ENCODE measurements around the gene CD200R1L.
A peak's percentile ranks its signal among the peaks of the same experiment; 100 is the strongest.

CD200R1L gene

DNA sequence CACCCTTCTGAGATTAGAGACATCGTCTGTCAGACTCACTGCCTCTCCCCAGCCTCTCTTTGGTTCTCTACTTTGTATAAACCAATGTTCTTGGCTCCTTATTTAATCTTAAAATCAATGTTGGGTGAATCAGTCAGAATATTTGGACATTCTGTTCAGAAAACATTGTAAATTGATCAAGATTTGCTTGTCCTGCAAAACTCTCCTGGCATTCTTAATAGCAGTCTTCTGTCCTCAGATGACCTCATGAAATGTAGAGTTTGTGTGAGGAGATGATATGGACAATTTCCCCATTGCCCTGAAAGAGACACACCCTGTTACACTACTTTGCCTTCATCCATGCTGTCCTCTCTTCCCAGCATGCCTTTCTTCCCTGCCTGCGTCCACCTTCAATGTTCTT is 33.6 kb downstream of the CD200R1L start:
- peak overlapping the region; percentile 2 to 3 (median 3) for H3K27ac Mint-ChIP-seq
- TF ChIP-seq CTCF (IDR thresholded peaks at IDR 0.05; ENCODE audit: unreplicated experiment in 3 of 3) = no peak
- H3K36me3 Mint-ChIP-seq (ENCODE audit: low read depth) = no peaks in the 10 kb centered on the region
- no peaks in the 10 kb centered on the region for H3K27me3 Mint-ChIP-seq (ENCODE audit: low read depth)
- peaks cover 58% of the 10 kb centered on the region for H3K4me1 Mint-ChIP-seq
- no peak overlapping the region for H3K4me3 Mint-ChIP-seq
- no peaks in the 10 kb centered on the region for H3K9me3 Mint-ChIP-seq

GRCh38 chr3:112811917-112812660 is 34.6 kb downstream of the CD200R1L start:
- TF ChIP-seq CTCF (IDR thresholded peaks at IDR 0.05; ENCODE audit: unreplicated experiment in 3 of 3) = no peak
- Mint-ChIP-seq H3K4me3 (no peak overlapping the region), H3K27ac (peak overlapping the region; percentile 82 to 90 (median 85)), H3K4me1 (peaks cover 58% of the 10 kb centered on the region), H3K27me3 (ENCODE audit: low read depth) (no peaks in the 10 kb centered on the region), H3K9me3 (no peaks in the 10 kb centered on the region), H3K36me3 (ENCODE audit: low read depth) (no peaks in the 10 kb centered on the region)

- Mint-ChIP-seq H3K9me3 (no peaks in the 10 kb centered on the region), H3K4me1 (peaks cover 58% of the 10 kb centered on the region), H3K4me3 (no peak overlapping the region), H3K27ac (peak overlapping the region; percentile 82 to 90 (median 85)), H3K36me3 (ENCODE audit: low read depth) (no peaks in the 10 kb centered on the region), H3K27me3 (ENCODE audit: low read depth) (no peaks in the 10 kb centered on the region)
- TF ChIP-seq CTCF (IDR thresholded peaks at IDR 0.05; ENCODE audit: unreplicated experiment in 3 of 3) = no peak
Measured at GRCh38 chr3:112811131-112811884, 35.4 kb downstream of the CD200R1L start.

- H3K4me3 Mint-ChIP-seq = no peak overlapping the region
- H3K9me3 Mint-ChIP-seq = no peaks in the 10 kb centered on the region
- H3K36me3 Mint-ChIP-seq (ENCODE audit: low read depth) = no peaks in the 10 kb centered on the region
- no peak for TF ChIP-seq CTCF (IDR thresholded peaks at IDR 0.05; ENCODE audit: unreplicated experiment in 3 of 3)
- no peaks in the 10 kb centered on the region for H3K27me3 Mint-ChIP-seq (ENCODE audit: low read depth)
- H3K27ac Mint-ChIP-seq = peak overlapping the region; percentile 57 to 90 (median 82)
- peaks cover 58% of the 10 kb centered on the region for H3K4me1 Mint-ChIP-seq
Measured at GRCh38 chr3:112810561-112810960, 36.1 kb downstream of the CD200R1L start.

DNA sequence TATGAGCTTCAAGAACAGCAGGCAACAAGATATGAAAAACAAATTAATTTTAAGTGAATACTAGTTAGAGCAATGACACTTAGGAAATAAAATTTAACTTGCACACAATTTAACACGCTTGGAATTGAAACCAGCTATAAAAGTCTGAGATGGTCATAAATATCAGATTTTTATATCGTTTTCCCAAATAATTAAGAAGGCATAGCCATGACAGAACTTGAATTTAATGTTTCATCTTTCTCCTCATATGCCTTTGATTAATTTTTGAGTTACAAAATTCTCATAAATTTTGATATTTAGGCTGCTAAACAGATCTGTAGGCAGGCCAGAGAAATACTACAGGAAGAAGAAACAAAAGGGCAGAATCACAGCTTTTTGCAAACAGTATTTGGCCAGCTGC is 38.5 kb downstream of the CD200R1L start:
- Mint-ChIP-seq H3K27me3 (ENCODE audit: low read depth) (no peaks in the 10 kb centered on the region), H3K4me1 (peaks cover 67% of the 10 kb centered on the region), H3K36me3 (ENCODE audit: low read depth) (no peaks in the 10 kb centered on the region), H3K4me3 (no peak overlapping the region), H3K27ac (peak overlapping the region; percentile 52 to 65 (median 53)), H3K9me3 (peaks cover 4% of the 10 kb centered on the region)
- no peak for TF ChIP-seq CTCF (IDR thresholded peaks at IDR 0.05; ENCODE audit: unreplicated experiment in 3 of 3)
